HFFc6 (cell line): ENCODE measurements around the gene TWSG1. TPM values are rescaled to one million over a fixed set of nuclear protein-coding genes. Genes with fewer than 3 reads are reported as not detected.
"Not testable (repeated sequence)": the region's sequence is repeated elsewhere in the genome, so short reads cannot be mapped to it uniquely, and the experiment has no call there.

Source experiments
- DNase-seq: peaks from one replicate; pipeline ENCODE4 v3.0.0-alpha.2; 2018
- H3K27ac Mint-ChIP-seq: 2 replicates; pipeline ENCODE4 v1.8.0; 2020; ENCODE audit warnings: mild to moderate bottlenecking, mixed read lengths
- H3K27me3 Mint-ChIP-seq: 2 replicates; pipeline ENCODE4 v1.8.0; 2021; ENCODE audit warnings: mild to moderate bottlenecking, moderate library complexity, mixed read lengths; ENCODE audit not compliant: insufficient read depth
- H3K36me3 Mint-ChIP-seq: 2 replicates; pipeline ENCODE4 v1.8.0; 2021; ENCODE audit warnings: low read depth, mixed read lengths
- H3K4me1 Mint-ChIP-seq: 2 replicates; pipeline ENCODE4 v1.8.0; 2020; ENCODE audit warnings: low read depth, mixed read lengths
- H3K4me3 Mint-ChIP-seq: 2 replicates; pipeline ENCODE4 v1.8.0; 2020; ENCODE audit warnings: mild to moderate bottlenecking, moderate library complexity, mixed read lengths
- H3K9me3 Mint-ChIP-seq: 2 replicates; pipeline ENCODE4 v1.8.0; 2020; ENCODE audit warnings: mild to moderate bottlenecking, mixed read lengths
- total RNA-seq, 6 experiments: library from RNA; stranded (reverse); fragmentation: NEBNext Ultra II Directional; extraction: Animal tissue kit (Norgen Biotek cat#: 25700); gene quantifications; 2 replicates in 1 of 6; 3 replicates in 5 of 6; pipeline ENCODE4 v1.2.3, GENCODE V29; 2021
- TF ChIP-seq, protein P1 (sequence below): fragments of 200-600 bp; sonication (generic); IDR thresholded peaks from 2 replicates; pipeline ENCODE4 v1.5.0; 2021; ENCODE audit warnings: antibody characterized with exemption, mild to moderate bottlenecking

Gene TWSG1
- total RNA-seq, 6 experiments from 2014 or later, result 119 to 153 (median 138) TPM

DNA sequence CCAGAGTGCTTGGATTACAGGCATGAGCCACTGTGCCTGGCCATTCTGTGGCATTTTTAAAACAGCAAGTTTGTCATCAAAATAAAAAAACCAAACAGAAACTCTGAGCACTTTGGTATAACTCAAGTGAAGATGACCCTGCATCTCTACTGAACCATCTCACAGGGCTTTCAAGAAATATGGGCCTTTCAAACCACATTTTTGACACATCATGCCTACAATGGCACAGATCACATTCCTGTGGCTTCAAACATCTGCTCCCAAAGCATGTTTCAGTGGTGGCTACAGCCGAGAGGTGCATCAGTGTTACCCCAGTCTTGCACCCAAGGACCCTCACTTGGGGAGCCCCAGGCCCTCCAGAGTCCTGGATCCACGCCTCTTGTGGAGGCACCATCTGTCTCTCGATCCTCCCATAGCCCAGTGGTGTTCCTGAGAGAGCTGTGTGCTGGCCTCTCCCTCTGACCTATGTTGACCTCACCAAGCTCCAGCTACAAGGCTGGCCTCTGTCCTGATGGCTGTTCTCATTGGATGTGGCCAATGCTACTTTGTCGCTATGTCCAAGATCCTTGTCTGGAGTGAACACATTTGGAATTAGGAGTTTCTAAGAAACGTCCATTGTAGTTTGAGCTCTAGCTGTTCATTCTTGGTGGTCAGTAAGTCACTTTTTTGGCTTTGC, 85.5 kb downstream of the TWSG1 start:
- H3K9me3 Mint-ChIP-seq, result no peaks in the 10 kb centered on the region
- H3K27ac Mint-ChIP-seq, result no peak overlapping the region
- no peaks in the 10 kb centered on the region for H3K36me3 Mint-ChIP-seq
- no peak overlapping the region for H3K4me3 Mint-ChIP-seq
- H3K27me3 Mint-ChIP-seq, result peaks cover 2% of the 10 kb centered on the region; the same call in 1 of the 2 replicates
- TF ChIP-seq, protein P1, sequence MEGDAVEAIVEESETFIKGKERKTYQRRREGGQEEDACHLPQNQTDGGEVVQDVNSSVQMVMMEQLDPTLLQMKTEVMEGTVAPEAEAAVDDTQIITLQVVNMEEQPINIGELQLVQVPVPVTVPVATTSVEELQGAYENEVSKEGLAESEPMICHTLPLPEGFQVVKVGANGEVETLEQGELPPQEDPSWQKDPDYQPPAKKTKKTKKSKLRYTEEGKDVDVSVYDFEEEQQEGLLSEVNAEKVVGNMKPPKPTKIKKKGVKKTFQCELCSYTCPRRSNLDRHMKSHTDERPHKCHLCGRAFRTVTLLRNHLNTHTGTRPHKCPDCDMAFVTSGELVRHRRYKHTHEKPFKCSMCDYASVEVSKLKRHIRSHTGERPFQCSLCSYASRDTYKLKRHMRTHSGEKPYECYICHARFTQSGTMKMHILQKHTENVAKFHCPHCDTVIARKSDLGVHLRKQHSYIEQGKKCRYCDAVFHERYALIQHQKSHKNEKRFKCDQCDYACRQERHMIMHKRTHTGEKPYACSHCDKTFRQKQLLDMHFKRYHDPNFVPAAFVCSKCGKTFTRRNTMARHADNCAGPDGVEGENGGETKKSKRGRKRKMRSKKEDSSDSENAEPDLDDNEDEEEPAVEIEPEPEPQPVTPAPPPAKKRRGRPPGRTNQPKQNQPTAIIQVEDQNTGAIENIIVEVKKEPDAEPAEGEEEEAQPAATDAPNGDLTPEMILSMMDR, result no peak
- peak; percentile 46 for DNase-seq
- peaks cover 22% of the 10 kb centered on the region for H3K4me1 Mint-ChIP-seq

- peaks cover 22% of the 10 kb centered on the region for H3K4me1 Mint-ChIP-seq
- no peak overlapping the region for H3K27ac Mint-ChIP-seq
- DNase-seq, result no peak
- peaks cover 2% of the 10 kb centered on the region; the same call in 1 of the 2 replicates for H3K27me3 Mint-ChIP-seq
- no peak overlapping the region for H3K4me3 Mint-ChIP-seq
- no peaks in the 10 kb centered on the region for H3K9me3 Mint-ChIP-seq
- no peaks in the 10 kb centered on the region for H3K36me3 Mint-ChIP-seq
- TF ChIP-seq, protein P1, result no peak
Observed at GRCh38 chr18:9421096-9421900, 86.7 kb downstream of the TWSG1 start.

- no peaks in the 10 kb centered on the region for H3K36me3 Mint-ChIP-seq
- no peaks in the 10 kb centered on the region for H3K9me3 Mint-ChIP-seq
- DNase-seq, result no peak
- H3K27me3 Mint-ChIP-seq, result peaks cover 2% of the 10 kb centered on the region; the same call in 1 of the 2 replicates
- TF ChIP-seq, protein P1, result no peak
- H3K4me3 Mint-ChIP-seq, result no peak overlapping the region
- peaks cover 16% of the 10 kb centered on the region for H3K4me1 Mint-ChIP-seq
- H3K27ac Mint-ChIP-seq, result no peak overlapping the region
Observed at GRCh38 chr18:9421901-9422327, 87.3 kb downstream of the TWSG1 start.

- H3K4me1 Mint-ChIP-seq, result peaks cover 9% of the 10 kb centered on the region
- TF ChIP-seq, protein P1, result no peak
- H3K9me3 Mint-ChIP-seq, result no peaks in the 10 kb centered on the region
- no peak overlapping the region for H3K4me3 Mint-ChIP-seq
- H3K27ac Mint-ChIP-seq, result no peak overlapping the region
- no peak for DNase-seq
- no peaks in the 10 kb centered on the region for H3K36me3 Mint-ChIP-seq
- peaks cover 2% of the 10 kb centered on the region; the same call in 1 of the 2 replicates for H3K27me3 Mint-ChIP-seq
Observed at GRCh38 chr18:9422816-9423519, 88.4 kb downstream of the TWSG1 start.

- not testable (repeated sequence) for H3K27ac Mint-ChIP-seq, H3K4me1 Mint-ChIP-seq, H3K27me3 Mint-ChIP-seq, H3K36me3 Mint-ChIP-seq, DNase-seq, H3K4me3 Mint-ChIP-seq, H3K9me3 Mint-ChIP-seq
Observed at GRCh38 chr18:9423648-9424047, 89.1 kb downstream of the TWSG1 start.

GRCh38 chr18:9424235-9424634, 89.7 kb downstream of the TWSG1 start:
- not testable (repeated sequence) for DNase-seq, H3K9me3 Mint-ChIP-seq, H3K4me3 Mint-ChIP-seq, H3K36me3 Mint-ChIP-seq, H3K27ac Mint-ChIP-seq, H3K27me3 Mint-ChIP-seq
- H3K4me1 Mint-ChIP-seq, result peaks cover 16% of the 10 kb centered on the region
